ENCODE measurements around the gene ANKRD13B. TPM values are rescaled to one million over a fixed set of nuclear protein-coding genes. Genes with fewer than 3 reads are reported as not detected.

ANKRD13B gene
- total RNA-seq, 1 donor from 2014 or later: 123 TPM

DNA sequence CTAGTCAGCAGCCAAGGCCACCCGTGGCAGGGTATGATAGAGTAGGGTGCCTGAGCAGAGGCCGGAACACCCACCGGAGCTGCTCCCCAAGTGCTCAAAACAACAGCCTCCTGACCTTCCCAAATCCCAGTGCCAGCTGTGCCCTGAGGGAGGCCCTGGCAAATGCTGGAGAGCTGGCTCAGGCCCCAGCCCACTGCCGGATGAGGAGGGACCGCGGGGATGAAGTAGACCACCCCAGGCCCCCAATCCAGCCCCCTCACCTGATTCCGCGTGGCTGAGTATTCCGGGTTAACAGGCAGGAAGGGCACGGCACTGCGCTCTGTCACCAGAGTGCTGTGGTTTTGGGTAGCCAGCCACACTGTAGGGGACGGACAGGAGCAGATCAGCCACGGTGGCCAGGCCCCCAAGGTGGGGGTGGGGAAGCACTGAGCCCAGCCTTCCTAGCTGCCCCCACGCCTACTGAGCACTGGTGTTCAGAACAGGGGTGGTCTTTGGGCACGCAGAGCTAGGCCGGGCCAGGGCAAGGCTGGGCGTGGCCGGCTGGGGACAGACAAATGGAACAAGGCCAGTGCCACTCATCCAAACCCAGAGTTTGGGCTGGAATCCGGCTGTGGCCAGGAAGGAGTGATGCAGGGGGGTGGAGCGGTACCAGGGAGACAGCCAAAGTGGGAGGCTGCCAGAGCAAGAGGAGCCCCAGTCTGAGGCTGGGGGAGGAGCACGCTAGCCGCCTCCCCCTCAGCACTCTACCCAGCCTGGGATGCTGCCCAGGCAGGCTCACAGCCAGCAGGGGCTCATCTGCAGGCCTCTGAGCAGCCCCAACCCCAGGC is 15.3 kb upstream of the ANKRD13B start:
- H3K4me1 Mint-ChIP-seq (ENCODE audit: low read depth, unreplicated experiment): peaks cover 8% of the 10 kb centered on the region
- H3K27me3 Mint-ChIP-seq (ENCODE audit: unreplicated experiment): peaks cover 17% of the 10 kb centered on the region
- no peak overlapping the region for H3K4me3 Mint-ChIP-seq (ENCODE audit: unreplicated experiment)
- peaks cover 2% of the 10 kb centered on the region for H3K9me3 Mint-ChIP-seq (ENCODE audit: unreplicated experiment)
- no peak overlapping the region for H3K27ac Mint-ChIP-seq (ENCODE audit: unreplicated experiment)
- TF ChIP-seq CTCF (IDR thresholded peaks at IDR 0.05; ENCODE audit: partially characterized antibody, unreplicated experiment): no peak
- H3K36me3 Mint-ChIP-seq (ENCODE audit: unreplicated experiment): no peaks in the 10 kb centered on the region
- DNase-seq: peak; percentile 13

DNA sequence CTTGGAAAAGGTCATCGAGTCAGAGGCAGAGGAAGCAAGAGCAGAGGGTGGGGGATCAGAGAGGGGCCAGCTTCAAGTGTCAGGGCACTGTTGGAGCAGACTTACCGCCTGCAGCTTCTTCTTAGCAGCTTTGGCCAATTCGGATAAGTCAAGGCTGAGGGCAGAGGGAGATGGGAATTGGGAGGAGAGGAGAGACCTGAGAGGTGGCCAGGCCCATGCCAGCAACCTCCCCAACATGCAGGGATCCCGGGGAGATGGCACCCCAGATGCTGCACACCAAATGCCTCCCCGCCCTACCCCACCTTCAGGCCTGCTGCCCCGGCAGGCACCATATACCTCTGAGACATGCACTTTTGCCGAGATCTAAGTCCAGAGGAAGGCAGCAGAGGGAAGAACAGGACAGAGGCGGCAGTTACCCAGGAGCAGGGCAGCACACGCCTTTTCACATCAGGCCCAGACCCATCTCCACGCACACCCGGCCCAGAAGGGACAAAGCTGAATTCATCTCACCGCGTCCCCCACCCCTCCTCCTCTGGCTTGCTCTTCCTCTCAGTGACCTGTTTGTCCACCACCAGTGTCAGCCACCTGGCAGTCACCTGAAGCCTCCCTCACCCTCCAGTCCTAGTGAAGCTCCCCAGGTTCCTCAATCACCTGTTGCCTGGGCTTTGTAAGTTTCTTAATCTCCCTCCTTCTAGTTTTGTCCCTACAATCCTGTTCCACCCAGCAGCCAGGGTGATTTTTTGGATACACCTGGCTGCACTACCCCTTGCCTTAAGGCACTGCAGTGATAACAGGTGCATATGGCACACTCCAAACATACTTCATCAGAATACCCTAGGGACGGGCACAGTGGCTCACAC is 14.1 kb upstream of the ANKRD13B start:
- TF ChIP-seq CTCF (IDR thresholded peaks at IDR 0.05; ENCODE audit: partially characterized antibody, unreplicated experiment): no peak
- H3K36me3 Mint-ChIP-seq (ENCODE audit: unreplicated experiment): no peaks in the 10 kb centered on the region
- H3K4me3 Mint-ChIP-seq (ENCODE audit: unreplicated experiment): no peak overlapping the region
- H3K27me3 Mint-ChIP-seq (ENCODE audit: unreplicated experiment): peaks cover 16% of the 10 kb centered on the region
- H3K27ac Mint-ChIP-seq (ENCODE audit: unreplicated experiment): no peak overlapping the region
- no peak for DNase-seq
- peaks cover 3% of the 10 kb centered on the region for H3K9me3 Mint-ChIP-seq (ENCODE audit: unreplicated experiment)
- H3K4me1 Mint-ChIP-seq (ENCODE audit: low read depth, unreplicated experiment): peaks cover 11% of the 10 kb centered on the region

- TF ChIP-seq CTCF (IDR thresholded peaks at IDR 0.05; ENCODE audit: partially characterized antibody, unreplicated experiment): peak; percentile 86
- H3K9me3 Mint-ChIP-seq (ENCODE audit: unreplicated experiment): peaks cover 5% of the 10 kb centered on the region
- peak overlapping the region; percentile 43 for H3K4me3 Mint-ChIP-seq (ENCODE audit: unreplicated experiment)
- no peaks in the 10 kb centered on the region for H3K36me3 Mint-ChIP-seq (ENCODE audit: unreplicated experiment)
- peaks cover 17% of the 10 kb centered on the region for H3K4me1 Mint-ChIP-seq (ENCODE audit: low read depth, unreplicated experiment)
- H3K27me3 Mint-ChIP-seq (ENCODE audit: unreplicated experiment): peaks cover 15% of the 10 kb centered on the region
- H3K27ac Mint-ChIP-seq (ENCODE audit: unreplicated experiment): no peak overlapping the region
- DNase-seq: peak; percentile 87
Observed at GRCh38 chr17:29579866-29580771, 12.8 kb upstream of the ANKRD13B start.

GRCh38 chr17:29581583-29582253 is 11.2 kb upstream of the ANKRD13B start:
- Mint-ChIP-seq H3K27ac (ENCODE audit: unreplicated experiment) (no peak overlapping the region), H3K4me1 (ENCODE audit: low read depth, unreplicated experiment) (peaks cover 19% of the 10 kb centered on the region), H3K36me3 (ENCODE audit: unreplicated experiment) (no peaks in the 10 kb centered on the region), H3K27me3 (ENCODE audit: unreplicated experiment) (peaks cover 15% of the 10 kb centered on the region), H3K4me3 (ENCODE audit: unreplicated experiment) (no peak overlapping the region), H3K9me3 (ENCODE audit: unreplicated experiment) (peaks cover 5% of the 10 kb centered on the region)
- no peak for TF ChIP-seq CTCF (IDR thresholded peaks at IDR 0.05; ENCODE audit: partially characterized antibody, unreplicated experiment)
- no peak for DNase-seq
